GM19035 (cell line): ENCODE measurements around the gene ZNF91.
"Not testable (repeated sequence)": the region's sequence is repeated elsewhere in the genome, so short reads cannot be mapped to it uniquely, and the experiment has no call there.

Source experiments
- ATAC-seq: cut with Tn5 transposase; IDR thresholded peaks from one replicate; pipeline ENCODE4 v1.9.1; 2021; ENCODE audit not compliant: unreplicated experiment

The ZNF91 gene

DNA sequence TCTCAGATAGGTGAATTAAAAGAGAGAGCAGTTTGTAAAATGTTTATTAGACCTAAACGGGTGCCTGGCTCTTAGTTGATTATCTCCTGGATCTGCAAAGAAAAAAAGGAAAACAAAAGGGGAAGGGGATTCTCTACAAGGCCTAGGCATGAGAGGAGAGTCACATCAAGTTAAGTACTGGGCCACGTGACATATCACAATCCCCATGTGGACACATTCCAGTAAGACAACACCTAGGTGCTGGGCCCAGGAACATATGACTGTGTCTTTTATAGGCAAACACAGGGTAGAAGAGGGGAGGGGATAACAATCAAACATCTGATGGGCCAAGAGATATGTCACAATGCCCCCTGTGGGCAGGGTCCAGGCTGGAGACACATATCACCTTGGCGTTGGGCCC, 4.2 kb upstream of the ZNF91 start:
- no peak for ATAC-seq

DNA sequence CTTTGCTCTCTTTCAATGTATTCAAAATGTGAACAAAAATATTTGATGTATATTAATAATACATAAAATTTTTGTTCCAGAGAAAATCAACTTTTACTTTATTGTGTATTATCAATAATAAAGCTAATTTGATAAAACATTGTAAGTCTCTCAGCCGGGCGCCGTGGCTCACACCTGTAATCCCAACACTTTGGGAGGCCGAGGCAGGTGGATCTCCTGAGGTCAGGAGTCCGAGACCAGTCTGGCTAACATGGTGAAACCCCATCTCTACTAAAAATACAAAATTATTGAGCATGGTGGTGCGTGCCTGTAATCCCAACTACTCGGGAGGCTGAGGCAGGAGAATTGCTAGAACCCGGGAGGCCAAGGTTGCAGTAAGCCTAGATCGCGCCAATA, 449 bp upstream of the ZNF91 start:
- ATAC-seq: not testable (repeated sequence)

DNA sequence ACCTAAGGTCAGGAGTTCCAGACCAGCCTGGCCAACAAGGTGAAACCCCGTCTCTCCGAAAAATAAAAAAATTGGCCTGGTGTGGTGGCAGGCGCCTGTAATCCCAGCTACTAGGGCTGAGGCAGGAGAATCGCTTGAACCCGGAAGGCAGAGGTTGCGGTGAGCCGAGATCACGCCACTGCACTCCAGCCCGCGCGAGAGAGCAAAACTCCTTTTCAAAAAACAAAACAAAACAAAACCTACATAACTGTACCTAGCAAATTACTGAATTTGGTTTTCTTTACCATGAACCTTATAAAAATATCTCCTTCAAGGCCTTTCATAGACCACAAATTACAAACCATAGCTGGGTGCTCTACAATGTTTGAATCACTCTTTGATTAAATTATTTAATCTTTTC, 760 bp downstream of the ZNF91 start:
- no peak for ATAC-seq

DNA sequence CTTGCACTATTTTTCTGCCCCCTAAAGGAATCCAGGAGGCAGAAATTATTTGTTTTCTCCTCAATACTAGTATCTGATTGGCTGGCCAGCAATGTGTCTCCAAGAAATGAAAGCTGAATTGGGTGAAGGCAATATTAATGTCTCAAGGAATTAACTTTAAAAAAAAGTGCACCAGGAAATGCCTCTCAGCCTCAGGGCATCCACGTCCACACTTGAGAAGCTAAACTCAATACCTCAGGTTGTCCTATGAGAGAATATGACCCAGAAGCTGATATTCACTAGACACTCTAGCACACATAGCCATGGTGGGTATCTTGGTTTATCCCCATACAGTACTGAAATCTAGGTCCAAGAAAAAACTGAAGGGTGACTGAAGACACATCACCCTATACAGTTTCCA, 2.1 kb downstream of the ZNF91 start:
- no peak for ATAC-seq

DNA sequence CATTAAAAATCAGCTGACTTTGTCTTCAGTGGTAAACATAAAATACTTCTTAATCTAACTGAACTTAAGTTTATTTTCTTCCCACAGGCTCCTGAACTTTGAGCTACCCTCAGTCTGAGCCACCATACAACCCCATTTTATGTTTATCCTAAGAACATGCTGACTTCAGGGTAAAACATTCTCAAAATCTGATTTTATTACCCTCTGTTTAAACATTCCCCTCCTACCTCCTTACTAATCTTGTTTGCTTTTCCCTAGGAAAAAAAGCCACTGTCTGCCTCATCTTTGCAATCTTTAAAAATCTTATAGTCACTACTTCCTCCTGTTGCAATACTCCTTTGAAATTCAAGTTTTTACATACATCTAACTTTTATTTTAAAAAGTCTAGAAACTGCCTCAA, 4.0 kb downstream of the ZNF91 start:
- no peak for ATAC-seq

DNA sequence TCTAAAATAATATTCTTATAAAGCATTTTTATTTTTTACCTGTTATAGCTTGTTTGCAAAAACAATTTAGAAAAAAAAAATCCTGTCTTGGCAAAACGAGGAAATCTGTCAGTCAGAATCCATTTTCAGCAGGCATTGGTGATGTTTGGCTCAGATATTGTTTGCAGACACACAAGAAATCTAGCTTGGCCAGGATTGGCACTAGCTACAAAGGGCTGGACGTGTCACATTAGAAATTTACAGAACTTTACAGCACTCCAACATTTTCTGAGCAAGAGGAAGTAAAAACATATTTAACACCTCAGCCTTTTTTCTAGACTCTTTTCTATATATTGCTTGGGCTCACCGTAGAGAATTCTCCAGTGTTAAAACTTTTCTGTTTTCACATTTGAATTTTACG, 9.9 kb downstream of the ZNF91 start:
- no peak for ATAC-seq

DNA sequence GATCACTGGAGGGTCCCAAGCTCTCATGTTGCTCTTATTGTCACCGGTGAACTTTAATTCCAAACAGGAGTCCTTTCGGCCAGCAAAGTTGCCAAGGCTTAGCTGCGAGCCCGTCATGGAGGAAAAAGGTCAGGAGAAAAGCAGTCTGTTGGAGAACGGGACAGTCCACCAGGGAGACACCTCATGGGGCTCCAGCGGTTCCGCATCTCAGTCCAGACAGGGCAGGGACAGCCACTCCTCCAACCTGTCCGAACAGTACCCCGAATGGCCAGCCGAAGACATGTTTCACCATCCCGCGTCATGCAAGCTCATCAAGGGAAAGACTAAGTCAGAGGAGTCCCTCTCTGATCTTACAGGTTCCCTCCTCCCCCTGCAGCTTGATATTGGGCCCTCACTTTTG, 10.4 kb downstream of the ZNF91 start:
- no peak for ATAC-seq

DNA sequence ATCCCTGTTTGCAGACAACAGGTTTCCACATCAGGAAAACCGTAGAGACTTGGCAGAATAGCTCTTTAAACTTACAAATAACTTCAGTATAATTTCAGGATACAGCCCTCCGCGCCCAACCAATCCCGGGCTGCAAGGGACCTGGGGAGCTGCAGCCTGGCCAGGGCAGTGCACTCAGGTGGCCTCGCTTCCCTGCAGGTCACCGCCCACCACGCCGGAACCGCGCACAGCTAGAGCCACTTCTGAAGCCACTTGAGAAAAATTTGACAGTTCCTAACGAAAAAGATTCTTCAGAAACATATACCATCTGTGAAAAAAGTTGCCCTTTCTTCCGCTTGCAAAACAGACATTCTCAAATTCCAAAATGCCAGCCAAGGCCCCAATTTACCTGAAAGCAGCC, 11.1 kb downstream of the ZNF91 start:
- ATAC-seq: no peak

DNA sequence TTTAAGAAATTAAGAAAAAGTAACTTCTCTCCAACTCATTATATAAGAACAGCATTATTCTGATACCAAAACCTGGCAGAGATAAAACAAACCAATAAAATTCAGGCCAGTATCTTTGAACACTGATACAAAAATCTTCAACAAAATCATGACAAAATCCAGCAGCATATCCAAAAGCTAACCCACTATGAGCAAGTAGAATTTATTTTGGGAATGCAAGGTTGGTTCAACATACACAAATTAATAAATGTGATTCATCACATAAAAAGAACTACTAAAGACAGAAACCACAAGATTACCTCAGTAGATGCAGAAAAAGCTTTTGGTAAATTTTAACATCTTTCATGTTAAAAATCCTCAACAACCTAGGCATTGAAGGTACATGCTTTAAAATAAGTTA, 12.3 kb downstream of the ZNF91 start:
- ATAC-seq: no peak

DNA sequence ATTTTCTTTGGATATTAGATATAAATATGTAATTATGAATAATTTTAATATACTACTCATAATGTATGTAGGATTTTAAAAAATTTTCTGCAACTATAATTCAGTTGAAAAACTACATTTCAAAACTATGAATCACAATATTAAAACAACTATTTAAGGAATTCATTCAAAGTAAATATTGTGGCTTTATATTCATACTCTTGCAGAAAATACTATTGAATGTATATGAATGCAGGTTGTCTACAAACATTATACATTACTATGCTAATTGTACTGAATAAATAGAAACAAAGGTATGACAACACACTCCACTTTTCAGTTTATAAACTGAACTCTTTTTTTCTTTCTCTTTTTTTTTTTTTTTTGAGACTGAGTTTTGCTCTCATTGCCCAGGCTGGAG, 14.2 kb downstream of the ZNF91 start:
- no peak for ATAC-seq

DNA sequence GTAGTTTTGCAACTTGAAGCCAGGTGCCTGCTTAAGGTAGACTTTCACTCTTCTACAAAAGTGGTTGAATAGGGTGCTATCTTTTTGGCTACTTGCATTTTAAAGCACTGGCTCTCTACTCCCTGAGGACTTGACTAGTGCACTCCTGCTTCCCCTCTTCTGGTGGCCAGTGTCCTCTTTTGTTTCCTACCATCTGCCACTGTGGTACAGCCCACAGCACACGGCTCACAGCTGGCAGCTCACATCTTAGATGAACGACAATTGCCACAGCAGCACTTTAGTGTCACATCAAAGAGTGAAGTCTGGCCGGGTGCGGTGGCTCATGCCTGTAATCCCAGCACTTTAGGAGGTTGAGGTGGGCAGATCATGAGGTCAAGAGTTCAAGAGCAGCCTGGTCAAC, 15.6 kb downstream of the ZNF91 start:
- not testable (repeated sequence) for ATAC-seq

DNA sequence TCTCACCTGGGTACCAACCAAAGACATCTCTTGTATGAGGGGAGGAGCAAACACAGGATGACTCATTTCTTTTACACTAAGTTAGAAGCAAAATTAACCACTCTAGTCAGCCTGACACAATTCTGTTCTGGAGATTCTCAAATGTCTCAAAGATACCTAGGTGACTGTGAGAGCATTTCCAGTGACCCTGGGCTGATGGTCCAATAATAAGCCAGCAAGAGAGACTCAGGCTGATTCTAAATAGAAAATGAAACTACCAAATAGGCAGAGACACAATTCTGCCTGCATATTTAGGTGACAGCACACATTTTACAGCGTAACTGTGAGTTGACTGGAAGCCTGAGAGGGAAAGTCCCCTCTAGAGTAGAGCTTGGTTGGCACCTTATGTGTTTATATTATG, 16.3 kb downstream of the ZNF91 start:
- no peak for ATAC-seq

DNA sequence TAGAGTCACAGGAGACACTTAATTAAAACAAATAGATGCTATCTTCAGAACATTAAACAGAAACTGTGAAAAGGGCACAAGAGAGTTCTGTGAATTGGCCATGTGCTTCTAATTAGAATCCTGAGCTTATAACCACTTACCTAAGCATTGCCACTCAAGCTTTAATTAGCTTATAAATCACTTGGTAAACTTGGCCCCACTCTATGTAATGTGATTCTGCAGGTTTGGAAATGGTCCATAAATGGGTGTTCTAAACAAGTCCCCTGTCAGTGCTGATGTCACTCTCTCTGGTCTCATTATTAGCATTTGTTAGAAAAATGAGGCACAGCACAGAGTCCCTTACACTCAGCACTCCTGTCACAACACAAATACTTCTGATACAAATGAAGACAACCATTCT, 18.0 kb downstream of the ZNF91 start:
- ATAC-seq: no peak

DNA sequence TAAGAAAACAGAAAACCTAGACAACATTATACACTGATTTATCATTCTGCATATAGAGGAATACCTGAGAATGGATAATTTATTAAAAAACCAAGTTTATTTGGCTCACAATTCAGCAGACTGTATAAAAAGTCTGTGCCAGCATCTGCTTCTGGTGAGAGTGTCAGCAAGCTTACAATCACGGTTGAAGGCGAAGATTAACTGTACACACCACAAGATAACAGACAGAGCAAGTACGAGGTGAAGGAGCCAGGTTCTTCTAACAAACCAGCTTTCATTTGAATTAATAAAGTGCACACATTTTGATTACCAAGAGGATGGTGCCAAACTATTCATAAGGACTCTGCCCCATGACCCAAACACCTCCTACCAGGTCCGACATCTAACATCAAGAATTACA, 28.8 kb downstream of the ZNF91 start:
- ATAC-seq: no peak

DNA sequence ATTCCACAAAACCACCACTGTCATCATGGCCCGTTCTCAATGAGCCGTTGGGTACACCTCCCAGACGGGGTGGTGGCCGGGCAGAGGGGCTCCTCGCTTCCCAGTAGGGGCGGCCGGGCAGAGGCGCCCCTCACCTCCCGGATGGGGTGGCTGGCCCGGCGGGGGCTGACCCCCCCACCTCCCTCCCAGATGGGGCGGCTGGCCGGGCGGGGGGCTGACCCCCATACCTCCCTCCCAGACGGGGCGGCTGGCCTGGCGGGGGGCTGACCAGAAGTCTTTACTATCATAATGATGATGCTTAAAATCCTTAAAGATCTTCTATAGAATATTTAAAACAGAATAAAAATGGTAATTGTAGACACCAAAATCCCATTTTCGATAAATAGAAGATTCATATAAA, 29.2 kb downstream of the ZNF91 start:
- ATAC-seq: not testable (repeated sequence)

DNA sequence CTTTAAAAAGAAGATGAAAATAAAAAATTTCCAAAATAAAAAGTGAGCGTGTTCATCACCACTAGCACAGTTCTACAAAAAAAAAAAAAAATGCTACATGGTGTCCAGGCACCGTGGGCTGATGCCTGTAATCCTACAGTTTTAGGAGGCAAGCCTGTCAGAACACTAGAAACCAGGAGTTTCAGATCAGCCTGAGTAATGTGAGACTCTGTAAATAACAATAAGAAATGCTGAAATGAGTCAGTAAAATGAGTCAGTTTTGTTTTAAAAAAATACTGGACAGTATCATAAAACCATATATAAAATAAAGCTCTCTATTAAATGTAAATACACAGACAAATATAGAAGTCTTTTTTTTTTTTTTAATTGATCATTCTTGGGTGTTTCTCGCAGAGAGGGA, 30.0 kb downstream of the ZNF91 start:
- ATAC-seq: no peak

DNA sequence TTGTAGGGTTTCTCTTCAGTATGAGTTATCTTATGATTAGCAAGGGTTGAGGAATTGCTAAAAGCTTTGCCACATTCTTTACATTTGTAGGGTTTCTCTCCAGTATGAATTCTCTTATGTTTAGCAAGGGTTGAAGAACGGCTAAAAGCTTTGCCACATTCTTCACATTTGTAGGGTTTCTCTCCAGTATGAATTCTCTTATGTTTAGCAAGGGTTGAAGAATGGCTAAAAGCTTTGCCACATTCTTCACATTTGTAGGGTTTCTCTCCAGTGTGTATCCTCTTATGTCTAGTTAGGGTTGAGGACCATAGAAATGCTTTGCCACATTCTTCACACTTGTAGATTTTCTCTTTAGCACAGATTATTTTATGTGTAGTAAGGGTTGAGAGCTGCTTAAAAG, 33.4 kb downstream of the ZNF91 start:
- ATAC-seq: not testable (repeated sequence)

DNA sequence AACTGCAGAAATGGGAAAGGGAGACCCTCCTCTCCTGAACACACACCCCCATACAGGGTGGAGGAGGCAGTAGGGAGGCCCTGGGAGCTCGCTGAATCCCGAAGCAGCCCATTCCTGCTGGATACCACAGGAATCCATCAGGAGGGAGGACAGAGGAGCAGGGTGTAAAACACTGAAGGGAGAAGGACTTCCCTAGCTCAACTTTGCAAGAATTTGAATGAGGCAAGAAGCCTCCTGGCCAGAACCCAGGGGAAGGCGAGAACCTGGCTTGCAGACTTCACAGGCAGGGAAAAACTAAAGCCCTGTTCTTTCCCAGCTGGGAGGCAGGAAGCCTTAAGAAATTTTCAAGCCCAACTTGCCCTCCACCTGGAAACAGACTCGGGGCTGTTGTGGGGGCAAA, 43.5 kb downstream of the ZNF91 start:
- no peak for ATAC-seq

DNA sequence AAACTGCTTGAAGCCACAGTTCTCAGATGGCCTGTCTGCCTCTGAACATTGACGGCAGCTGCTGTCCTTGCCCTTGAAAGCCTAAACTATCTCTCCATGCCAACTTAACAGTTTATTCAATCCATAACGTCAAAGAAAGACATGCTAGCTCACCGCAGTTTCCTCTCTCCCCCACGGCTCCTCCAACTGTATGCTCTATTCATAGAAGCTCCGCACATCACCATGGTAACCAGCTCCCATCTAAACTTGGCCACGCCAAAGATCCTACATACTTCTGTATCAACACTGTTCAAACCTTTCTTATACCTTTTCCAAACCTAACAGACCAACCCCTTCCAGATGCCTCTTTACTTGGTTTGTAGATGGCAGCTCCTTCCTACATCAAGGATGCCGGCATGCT, 48.6 kb downstream of the ZNF91 start:
- no peak for ATAC-seq

DNA sequence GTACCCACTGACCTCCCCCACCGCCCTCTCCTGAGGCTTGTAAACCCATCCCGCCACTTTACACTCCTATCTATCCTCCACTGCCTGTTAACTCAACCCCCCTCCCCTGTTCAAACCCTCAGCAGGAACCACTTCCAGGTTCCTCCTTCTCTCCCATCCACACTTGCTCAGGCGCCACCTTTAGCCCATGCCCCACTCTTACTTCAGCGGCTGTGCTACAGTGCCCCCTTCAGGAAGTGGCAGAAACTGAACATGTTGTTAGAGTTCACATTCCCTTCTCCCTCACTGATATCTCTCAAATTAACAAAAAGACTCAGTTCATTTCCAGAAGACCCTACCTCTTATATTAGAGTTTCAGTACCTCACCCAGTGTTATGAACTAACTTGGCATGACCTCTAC, 49.4 kb downstream of the ZNF91 start:
- no peak for ATAC-seq

DNA sequence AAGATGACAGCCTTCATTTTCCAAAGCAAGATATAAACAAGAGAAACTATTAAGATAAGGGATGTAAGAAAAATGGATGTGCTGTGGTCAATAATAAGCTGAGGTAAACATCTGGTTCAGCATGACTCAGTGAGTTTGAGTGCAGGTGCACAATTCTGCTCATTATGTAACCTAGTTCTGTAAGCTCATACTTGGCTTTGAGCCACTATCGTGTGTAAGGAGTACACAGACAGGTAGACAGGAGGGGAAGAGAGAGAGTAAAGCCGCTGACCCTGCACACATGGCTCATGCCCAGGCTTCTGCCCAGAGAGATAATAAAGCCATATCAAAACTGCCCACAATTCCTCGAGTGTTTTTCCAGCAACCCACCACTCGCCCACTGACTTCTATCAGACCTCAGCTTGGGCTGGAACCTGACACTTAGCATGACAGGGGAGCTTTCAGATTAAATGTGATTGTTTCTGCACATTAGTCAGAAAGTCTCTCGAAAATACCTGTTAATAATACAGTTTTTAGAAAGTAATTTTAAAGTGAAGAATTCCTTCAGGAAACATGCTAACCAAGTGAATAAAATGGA, 51.7 kb downstream of the ZNF91 start:
- no peak for ATAC-seq

DNA sequence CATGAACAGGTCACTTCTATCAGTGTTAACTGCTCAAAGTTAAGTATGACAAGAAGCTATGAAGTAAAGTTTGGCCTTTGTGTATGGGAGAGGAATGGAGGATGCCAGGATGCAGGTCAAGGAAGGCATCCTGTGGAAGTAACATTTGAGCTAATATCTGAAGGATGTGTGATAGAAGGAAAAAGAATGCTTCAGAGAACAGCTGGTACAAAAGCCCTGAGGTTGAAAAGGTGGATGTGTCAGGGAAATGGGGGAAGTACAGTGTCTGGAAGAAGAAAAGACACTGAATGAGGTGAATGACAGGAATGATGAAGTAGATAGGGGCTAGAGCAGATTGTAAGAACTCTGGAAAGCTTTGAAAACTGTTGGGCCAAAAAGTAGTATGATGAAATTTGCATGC, 67.1 kb downstream of the ZNF91 start:
- ATAC-seq: no peak

DNA sequence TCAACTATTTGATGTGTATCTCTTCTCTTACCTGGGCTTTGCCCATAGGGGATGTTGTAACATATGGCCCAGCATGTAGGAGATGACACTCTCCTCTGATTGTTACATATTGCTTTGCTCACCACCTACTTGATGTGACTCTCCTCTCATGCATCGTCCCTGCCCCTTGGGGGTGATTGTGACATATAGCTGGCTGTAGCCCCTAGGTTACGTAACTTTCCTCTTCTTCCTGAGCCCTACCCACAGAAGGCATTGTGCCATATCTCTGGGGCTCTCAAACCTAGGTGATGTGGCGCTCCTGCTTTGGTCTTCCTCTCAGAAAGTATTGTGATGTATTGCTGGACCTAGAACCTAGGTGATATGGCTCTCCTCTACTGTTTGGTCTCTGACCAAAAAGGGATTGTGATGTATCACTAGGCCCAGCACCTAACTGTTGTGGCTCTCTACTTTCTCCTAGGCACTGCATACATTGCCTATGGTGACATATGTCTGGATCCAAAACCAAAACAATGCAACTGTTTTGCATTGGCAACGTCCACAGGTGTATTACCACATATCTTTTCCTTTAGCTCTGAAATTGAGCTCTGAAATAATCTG, 73.2 kb downstream of the ZNF91 start:
- no peak for ATAC-seq
